ENCODE results near the gene RAVER1.

- TF ChIP-seq, protein P1, sequence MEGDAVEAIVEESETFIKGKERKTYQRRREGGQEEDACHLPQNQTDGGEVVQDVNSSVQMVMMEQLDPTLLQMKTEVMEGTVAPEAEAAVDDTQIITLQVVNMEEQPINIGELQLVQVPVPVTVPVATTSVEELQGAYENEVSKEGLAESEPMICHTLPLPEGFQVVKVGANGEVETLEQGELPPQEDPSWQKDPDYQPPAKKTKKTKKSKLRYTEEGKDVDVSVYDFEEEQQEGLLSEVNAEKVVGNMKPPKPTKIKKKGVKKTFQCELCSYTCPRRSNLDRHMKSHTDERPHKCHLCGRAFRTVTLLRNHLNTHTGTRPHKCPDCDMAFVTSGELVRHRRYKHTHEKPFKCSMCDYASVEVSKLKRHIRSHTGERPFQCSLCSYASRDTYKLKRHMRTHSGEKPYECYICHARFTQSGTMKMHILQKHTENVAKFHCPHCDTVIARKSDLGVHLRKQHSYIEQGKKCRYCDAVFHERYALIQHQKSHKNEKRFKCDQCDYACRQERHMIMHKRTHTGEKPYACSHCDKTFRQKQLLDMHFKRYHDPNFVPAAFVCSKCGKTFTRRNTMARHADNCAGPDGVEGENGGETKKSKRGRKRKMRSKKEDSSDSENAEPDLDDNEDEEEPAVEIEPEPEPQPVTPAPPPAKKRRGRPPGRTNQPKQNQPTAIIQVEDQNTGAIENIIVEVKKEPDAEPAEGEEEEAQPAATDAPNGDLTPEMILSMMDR (IDR thresholded peaks at IDR 0.05; ENCODE audit: extremely low read depth in 1 of 2, insufficient read depth in 1 of 2, low read depth in 1 of 2, low read length in 2 of 2) = no peak
- TF ChIP-seq POLR2A (IDR thresholded peaks at IDR 0.05; ENCODE audit: low read depth, low read length) = no peak
- no peak for TF ChIP-seq POLR2AphosphoS5 (IDR thresholded peaks at IDR 0.05; ENCODE audit: insufficient read depth, low read depth, low read length)
- no peak for TF ChIP-seq MAX (IDR thresholded peaks at IDR 0.05; ENCODE audit: insufficient read depth, insufficient read length)
- no peak for TF ChIP-seq JUN (IDR thresholded peaks at IDR 0.05; ENCODE audit: borderline replicate concordance, insufficient read depth, insufficient read length, low read depth)
- no peak for TF ChIP-seq MYC (IDR thresholded peaks at IDR 0.05; ENCODE audit: low read depth, low read length)
Observed at GRCh38 chr19:10344780-10345179, 11.5 kb upstream of the RAVER1 start.

All from endothelial cell of umbilical vein (primary cell).